HG02588 (cell line): Measurements from ENCODE around the gene ERC2.

Experiments used
- ATAC-seq: cut with Tn5 transposase; IDR thresholded peaks from one replicate; pipeline ENCODE4 v1.9.1; 2021; ENCODE audit warnings: mild to moderate bottlenecking, moderate library complexity; ENCODE audit not compliant: unreplicated experiment

ERC2 gene

DNA sequence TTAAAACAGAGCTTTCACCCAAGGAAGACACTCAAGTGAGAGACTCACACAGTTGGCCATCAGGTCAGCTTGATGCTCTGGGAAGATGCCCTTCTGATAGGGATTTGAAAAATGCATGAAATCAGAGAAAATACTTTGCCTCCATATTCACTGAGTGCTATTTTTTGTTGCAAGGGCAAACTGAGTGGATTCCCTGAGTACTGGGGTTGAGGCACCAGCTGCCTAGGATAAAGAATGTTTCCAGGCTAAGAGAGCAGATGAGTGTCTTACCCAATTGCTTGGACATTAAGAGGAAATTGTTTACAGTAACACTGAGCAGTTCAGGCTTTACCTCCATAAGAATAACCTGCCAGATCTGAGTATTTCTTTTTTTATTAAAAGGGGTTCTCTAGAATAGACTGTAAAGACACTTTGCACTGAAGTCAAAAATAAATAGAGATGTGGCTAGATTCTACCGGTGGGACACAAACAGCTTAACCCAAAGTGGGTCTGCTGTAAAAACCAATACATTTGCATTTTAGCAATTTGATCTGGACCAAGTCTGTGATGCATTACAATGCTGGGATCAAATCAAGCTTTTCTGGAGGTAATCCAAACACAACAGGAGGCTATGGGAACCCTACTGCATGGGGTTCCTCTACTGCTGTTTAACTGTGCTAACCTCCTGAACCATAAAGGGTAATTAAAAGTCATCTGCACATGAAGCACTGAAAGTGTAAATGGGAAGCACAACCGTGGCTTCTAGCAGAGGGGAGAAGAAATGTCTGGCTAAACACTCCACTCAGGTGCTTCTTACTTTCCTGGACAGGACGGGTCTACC, 742.4 kb downstream of the ERC2 start:
- no peak for ATAC-seq

DNA sequence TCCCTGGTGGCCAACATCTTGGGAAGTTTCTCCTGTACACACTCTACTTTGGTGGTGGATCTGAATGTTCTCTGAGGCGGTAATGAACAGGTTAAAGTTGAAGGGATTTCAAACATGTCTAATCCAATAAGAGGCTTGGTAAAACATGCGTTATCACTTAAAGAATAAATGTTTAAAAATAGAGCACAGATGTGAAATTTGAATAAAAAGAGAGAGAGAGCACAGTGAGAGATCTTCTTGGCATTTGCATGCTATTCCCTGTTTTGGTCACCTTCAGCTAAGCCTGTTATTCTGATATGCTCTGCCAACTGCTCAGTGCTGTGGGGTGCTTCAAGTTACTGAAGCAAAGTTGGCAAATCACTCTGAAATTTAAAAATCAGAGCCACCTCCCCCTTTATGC, 743.4 kb downstream of the ERC2 start:
- ATAC-seq, result peak; percentile 73

DNA sequence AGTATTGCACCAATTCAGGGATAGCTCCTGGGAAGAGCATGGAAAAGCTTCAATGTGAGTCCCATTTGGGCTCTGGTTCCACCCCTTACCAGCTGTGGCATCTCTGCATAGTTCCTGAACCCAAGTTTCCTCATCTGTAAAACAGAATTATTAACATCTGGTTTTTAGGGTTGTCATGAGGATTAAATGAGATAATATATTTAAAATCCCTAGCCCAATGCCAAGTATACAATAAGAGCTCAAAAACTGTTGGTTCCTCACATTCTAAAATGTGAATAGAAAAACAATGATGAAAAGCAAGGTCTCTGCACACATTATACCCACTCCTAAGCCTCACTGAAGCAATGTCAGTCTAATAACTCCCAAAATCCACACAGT, 743.9 kb downstream of the ERC2 start:
- ATAC-seq, result no peak

DNA sequence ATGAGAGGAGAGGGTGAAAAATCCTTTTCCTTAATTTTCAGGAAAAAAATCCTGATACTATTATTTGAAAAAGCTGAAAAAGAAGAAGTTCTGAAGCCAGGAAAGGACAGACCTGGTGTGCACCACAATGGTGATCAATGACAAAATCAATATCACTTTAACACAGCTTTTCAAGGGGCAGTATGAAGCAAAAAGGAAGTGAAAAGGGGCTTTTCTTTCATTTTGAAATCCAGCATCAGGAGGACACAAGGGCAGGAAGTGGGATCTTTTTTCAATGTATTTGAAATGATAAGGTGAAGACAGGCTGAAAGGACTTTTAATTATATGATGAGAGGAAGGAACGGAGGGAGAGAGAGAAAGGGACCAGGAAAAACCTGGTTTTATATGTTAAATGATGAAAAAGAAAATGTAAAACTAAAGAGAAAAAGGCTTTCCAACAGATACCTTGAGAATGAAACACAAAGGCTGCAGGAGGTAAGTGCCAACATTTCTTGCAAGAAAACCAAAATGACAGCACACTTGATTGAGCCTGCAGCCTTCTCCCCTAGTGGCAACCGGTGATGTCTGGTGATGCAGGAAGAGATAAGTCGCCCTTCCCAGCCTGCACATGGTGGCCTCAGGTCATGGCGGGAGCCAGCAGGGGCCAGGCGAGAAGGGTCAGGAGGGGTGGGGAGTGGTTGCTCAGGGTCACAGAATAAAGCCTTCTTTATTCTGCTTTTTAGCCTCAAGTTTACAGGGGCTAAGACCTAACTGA, 744.4 kb downstream of the ERC2 start:
- no peak for ATAC-seq

DNA sequence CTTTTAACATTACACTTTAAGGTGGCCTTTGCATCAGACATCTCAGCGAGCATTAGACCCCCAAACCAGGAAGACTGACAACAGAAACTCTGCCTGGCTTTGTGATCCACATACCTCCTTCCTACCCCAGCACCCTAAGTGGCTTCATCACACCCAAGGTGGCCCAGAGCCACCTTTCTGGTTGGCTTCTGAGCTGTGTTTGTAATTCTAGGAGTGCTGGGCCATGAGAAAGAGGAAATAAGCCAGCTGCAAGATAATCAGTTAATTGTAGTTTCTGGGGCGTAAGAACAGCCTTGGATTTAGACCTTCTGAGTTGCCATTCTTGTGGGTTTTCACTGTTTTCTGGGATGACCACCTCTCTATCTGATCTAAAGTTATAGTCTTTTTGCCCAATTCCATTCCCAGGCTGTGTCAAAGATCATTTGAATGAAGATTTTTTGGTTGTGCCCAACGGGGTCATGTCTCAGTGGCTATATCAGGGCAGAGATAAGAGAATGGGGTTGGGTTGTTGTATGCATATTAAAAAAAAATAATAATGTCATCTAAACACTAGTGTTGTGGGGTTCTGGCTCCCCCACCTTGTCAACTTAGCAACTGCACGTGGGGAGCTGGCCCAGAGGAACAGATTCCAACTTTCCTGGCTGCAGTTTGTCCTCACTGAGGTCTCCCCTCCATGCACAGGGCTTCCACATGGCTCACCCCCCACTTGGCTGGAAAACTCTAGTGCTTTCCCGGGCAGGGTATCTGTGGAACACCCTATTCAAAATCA, 746.4 kb downstream of the ERC2 start:
- no peak for ATAC-seq

DNA sequence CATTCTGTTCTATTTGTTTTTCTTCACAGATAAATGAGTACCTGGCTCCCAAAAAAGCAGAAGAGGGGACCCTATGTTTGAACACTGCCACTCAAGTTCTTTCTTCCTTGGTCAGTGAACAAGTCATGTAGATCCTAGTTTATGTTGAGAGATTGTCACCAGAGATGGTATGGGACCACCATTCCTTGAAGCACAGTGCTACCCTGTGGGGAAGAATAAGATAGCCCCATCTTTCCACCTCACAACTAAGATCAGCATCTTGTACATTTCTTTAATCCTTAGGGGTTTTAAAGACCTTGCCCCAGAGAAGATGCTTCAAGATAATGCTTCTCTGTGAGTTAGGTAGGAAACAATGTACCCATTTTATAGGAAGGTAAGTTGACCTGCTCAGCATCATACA, 747.7 kb downstream of the ERC2 start:
- peak; percentile 41 for ATAC-seq

DNA sequence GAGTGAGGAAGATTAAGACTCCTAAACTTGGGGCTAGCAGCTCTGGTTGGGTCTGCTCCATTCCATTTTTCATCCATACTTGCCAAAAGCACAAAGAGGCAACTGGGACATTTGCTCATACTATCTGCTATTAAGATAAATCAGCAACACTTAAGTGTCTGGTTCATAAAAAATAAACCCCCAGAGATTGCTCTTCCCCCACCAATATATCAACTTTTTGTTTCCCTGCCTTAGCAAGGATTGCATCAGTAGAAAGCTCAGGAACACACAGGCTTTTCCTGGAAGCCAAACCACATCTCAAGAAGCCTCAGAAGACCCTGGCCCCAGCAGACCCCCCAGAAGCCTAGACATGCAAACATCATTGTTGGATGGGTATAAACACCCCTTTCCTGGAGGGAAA, 748.8 kb downstream of the ERC2 start:
- no peak for ATAC-seq

DNA sequence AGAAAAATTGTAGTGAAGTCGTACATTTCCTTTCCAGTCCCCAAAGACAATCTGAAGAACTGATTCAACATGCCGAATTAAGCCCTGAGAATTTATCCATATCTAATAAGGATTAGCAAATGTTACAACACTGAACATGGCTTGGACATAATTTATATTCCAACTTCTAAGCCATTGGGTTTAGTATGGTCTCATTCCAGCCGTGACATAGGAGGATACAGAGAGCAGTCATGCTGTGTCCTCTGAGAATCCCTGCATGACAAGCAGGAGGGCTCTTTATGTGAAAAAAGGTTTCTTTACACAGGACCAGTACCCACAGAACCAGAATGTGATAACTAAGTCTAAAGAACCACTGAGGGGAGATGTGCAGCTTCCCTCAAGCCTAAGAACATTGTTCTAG, 749.3 kb downstream of the ERC2 start:
- ATAC-seq, result no peak

DNA sequence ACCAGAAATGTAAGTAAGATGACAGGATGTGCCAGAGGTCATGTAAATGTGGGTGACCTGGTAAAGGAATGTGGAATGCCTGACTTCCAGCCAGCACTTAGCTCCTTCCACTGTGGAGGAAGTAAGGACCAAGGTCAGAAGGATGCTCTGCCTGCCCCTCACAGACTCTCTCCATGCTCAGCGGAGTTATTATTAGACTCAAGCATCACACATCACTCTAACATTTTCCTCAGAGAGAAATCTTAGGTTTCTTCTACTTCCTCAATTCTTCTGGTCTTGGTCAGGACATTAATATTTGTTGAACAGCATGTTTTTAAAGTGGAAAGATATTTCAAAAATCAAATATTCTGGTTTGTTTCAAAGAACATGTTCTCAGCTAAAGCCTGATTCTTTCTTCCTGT, 749.7 kb downstream of the ERC2 start:
- no peak for ATAC-seq

DNA sequence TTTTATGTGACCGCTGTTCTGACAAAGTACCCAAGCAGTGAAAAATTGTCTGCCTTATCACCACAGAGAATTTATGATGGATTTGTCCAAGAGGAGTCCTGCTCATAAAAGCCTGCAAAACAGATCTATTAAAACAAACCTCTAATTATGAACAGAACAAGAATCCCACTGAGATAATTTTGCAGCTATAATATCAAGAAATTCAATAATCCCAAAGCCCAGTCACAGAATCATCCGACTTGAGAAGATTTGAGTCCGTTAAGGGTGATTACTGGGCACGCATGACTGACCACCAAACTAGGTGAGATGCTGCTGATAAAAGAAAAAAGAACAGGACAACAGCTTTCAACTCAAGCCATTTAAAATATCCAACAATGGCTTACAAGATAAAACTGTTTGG, 750.2 kb downstream of the ERC2 start:
- ATAC-seq, result no peak

DNA sequence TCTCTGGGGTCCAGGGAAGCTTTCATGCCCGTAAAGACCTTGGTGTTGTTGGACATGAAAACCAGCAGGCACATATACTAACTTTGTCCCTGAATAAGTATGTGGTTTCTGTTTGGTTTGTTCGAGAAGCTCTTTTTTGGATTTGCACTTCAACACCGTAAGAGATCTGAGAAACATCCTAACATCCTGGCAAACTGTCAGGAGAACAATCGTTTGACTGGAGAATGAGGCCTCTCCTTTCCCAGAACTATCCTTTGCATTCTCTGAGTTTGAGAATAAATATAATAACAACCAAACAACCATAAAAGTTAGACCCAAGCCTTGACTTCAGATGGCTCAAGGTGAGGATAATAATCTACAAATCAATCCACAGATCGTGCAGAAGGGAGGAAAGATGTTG, 750.8 kb downstream of the ERC2 start:
- ATAC-seq, result no peak

DNA sequence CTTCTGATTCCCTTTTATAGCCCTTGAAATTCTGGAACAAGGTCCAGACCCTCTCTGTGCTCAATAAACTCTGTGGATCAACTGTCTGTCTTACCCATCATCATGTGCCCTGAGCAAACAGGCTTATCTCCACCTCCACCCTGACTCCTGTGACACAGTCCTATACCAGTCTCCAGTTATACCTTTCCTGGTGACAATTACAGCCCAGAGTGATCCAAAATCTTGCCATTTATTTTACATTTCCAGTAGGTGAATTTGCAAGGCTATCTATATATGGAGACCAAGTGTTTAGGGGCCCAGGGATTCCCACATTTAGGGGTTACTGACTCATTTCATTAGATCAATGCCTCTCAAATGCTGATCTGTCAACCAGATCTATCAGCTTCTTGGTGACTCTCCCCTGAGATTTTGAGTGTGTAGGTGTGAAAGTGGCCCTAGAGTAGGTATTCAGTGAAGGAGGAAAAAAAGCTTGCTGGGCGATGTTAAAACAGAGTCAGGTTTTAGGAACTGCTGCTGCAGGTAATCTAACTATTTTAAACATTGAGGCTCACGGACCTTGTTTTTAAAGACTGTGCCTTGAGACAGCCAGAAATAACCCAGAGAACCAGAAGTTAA, 751.5 kb downstream of the ERC2 start:
- no peak for ATAC-seq

DNA sequence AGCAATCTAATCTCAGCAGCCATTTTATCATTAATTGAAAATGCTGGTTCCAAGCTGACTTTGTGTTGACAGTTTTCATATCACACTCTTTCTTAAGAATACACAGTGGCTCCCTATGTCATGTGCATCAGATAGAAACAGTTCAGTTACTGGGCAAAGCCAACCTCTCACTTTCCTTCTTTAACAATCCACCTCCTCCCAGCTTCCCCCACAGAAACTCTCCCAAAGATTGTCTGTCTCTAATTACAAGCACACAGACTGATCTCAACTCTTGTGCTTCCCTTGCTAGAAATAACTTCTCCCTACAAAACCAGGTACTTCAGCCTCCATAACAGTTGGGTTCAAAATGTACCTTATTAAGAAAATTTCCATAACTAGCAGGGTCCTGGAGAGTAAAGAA, 752.2 kb downstream of the ERC2 start:
- no peak for ATAC-seq

DNA sequence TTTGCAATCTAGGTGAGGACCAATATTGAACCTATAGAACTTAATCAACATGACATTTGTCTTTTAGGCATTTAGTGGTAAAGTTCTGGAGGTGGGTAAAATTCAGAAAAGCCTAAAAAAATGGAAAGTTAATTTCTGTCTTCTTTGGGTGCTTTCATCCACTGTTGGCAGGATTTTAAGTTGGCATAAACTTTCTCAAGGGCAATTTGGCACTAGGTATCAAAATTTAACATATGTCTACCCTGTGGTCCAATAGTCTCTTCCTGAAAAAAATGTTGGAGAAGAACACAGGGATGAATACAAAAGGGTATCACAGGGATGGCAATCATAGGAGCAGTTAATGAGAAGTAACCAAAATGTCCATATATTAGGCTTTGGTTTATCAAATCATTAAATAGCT, 754.2 kb downstream of the ERC2 start:
- no peak for ATAC-seq

DNA sequence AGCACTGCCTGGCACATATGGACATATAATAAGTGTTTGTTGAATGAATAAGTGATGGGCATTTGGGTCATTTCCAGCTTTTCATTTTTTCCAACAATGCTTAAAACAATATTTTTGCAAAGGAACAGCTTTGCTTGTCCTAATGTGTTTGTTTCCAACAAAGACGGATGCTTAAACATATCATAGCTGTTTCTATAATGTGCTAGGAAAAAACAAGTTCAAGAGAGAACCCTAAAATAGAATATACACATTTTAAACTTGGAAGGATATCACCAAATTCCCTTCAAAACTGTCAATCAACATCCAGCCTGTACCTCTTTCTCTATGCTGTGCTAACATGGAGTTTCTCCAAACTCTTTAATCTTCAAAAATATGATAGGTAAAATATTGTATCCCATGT, 756.6 kb downstream of the ERC2 start:
- no peak for ATAC-seq

DNA sequence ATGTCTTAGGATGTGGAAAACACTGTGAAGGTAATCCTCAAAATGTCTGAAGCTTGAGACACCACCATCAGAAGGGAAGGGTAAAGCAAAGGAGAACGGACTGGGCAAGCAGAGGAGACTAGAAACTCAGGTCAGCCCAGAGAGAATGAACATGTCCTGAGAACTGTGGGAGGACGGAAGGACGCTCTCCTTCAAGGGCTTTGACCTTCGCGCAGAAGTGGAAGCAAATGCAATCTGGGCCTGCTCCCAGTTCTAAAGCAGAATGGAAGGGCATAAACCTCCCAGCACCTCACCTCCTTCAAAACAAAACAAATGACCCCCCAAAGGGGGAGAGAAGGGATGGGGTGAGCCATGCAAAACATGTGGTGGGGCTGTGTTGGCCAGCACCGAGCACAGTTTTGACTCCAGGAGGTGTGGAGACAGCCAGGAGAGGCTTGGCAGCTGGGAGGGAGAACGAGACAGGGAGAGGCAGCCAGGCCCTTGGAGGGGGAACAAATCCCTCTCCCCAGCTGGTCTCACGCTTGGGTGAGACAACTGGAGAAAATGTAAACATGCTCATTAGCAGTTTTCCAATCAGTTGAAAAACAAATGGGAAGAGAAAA, 758.8 kb downstream of the ERC2 start:
- ATAC-seq, result no peak

DNA sequence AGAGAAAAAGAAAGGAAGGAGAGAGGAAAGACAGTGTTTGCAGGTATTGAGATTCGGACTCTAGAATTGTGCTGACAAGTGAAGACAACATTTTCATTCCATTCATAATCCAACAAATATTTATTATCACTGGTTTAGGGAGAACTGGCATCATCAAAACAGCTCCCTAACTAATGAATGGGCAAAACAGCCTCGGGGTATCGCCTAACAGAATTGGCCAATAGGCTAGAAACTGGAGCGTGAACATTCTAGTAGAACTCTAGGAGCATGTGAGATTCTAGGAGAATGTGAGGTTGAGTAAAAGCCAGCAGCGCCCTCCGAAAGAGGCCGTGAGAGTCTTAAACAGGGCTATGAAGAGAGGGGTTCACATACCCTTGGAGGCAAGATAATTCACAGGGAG, 759.3 kb downstream of the ERC2 start:
- no peak for ATAC-seq

DNA sequence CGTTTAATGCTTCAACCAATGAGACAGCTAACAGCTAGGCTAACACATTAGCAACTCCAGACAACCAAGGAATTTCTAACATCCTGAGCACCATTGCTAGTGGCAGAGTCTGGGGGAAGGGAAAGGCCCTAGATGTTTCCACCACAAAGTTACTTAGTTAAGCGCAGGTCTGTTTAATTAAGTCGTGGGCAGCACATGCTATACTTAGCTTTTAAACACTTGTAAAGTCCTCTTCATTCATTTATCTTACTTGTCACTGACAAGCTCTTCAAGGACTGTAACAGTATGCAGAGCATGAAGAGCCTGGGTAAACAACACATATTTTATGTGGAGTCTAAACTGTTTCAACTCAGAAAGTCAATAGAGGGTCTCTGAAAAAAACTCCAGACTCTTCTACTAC, 760.0 kb downstream of the ERC2 start:
- no peak for ATAC-seq

DNA sequence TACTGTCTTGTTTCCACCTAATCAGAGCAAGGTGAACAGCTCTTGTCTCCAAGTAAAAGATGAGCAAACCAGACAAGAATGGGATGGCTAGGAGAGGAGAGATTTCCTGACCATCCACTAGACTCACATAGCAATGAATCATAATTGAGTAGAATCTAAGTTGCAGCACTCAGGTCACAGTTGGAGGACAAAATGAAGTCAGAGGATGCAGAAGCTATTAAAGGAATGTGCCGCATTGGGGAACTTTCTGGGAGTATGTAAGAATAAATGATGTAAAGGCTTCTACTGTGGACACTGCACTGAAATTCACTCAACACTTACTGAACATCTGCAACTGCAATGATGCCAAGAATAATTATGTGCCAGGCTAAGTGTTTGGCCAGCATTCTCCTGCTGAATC, 763.7 kb downstream of the ERC2 start:
- no peak for ATAC-seq

DNA sequence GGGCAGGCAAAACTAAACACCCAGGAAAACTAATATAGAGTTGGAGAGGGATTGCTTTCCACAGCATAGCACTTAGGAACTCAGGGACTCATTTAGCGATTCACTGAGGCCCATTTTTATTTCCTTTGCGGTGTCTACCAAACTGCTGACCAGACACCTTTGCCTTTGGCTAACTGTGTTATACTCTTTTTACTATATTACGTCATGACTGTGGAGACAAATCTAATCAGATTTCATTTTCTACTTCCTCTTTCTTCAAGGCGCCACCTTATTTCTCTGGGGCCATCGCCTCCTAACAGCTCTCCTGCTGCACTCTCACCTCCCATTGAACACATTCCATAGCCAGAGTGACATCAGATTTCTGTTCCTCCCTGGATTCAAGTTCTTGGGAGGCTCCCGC, 765.4 kb downstream of the ERC2 start:
- ATAC-seq, result no peak

DNA sequence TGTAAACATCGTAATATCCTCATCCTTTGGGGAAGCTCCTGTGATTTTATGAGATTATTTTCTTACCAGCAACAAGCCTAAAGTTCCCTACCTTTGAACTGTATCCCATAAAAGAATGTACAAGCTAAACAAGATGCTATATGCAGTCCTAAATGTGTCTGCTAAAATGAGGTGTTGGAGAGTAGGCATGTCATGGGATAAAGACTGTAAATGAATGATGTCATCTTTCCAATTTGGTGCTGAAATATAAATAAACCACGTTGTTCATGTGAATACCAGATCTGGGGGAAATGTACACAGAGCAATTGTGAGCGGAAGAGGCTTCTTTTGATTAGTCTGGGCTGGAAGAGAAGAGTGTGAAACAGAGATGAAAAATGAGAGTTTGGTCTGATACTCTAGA, 766.3 kb downstream of the ERC2 start:
- no peak for ATAC-seq
